ENCODE measurements around the gene ELFN1. TPM values are rescaled to one million over a fixed set of nuclear protein-coding genes. Genes with fewer than 3 reads are reported as not detected.

Gene ELFN1
- total RNA-seq, 1 experiment from 2014 or later: 0.11 TPM

DNA sequence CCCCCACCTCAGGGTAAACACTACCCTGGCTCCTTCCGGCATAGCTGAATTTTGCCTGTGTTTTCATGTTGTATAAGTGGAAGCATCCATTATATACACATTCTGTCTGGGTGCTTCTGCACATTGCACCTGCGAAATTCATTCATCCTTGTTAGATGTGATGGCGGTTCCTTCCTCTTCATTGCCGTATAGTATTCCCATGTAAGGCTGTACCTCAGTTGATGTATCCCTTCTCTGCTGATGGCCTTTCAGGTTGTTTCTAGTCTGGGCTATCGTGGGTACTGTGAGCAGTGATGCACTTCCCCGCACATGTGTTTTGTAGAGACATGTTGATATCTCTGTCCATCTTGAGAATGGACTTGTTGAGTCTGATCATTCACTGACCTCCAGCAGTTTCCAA is 28.9 kb downstream of the ELFN1 start:
- in situ Hi-C loops (cut with HindIII; ENCODE audit: low pct_unique_long_range_greater_than_20kb, low sequenced_read_pairs): no loop called here
- DNase-seq (ENCODE audit: low read depth, low spot score): no peak

GRCh38 chr7:1700086-1700485 is 30.0 kb downstream of the ELFN1 start:
- no peak for DNase-seq (ENCODE audit: low read depth, low spot score)

GRCh38 chr7:1700536-1701333 is 30.7 kb downstream of the ELFN1 start:
- in situ Hi-C loops (cut with HindIII; ENCODE audit: low pct_unique_long_range_greater_than_20kb, low sequenced_read_pairs): no loop called here
- DNase-seq (ENCODE audit: low read depth, low spot score): no peak

More at GRCh38 chr7:1700086-1700485, 30.0 kb downstream of the ELFN1 start:
- in situ Hi-C loops (cut with HindIII; ENCODE audit: low pct_unique_long_range_greater_than_20kb, low sequenced_read_pairs): no loop called here

GRCh38 chr7:1702652-1703051 is 32.6 kb downstream of the ELFN1 start:
- no peak for DNase-seq (ENCODE audit: low read depth, low spot score)
- in situ Hi-C loops (cut with HindIII; ENCODE audit: low pct_unique_long_range_greater_than_20kb, low sequenced_read_pairs): no loop called here

DNA sequence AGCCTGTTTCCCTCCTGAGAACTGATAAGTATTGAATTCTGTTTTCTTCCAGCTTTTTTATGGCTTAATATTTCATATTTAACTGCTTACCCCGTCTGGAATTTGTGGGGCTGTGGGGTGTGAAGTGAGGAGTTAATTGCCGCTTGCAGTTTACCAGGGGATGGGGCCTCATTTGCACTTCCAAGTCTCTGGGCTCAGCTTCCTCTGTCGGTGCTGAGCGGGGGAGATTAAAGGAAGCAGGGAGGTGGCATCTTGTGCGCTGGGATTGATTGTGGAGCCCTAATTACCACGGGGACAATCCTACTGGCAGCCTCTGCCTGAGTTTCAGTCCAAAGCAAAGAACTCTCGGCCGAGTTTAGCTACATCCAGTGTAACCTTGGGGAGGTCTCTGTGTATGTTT is 33.4 kb downstream of the ELFN1 start:
- in situ Hi-C loops (cut with HindIII; ENCODE audit: low pct_unique_long_range_greater_than_20kb, low sequenced_read_pairs): no loop called here
- DNase-seq (ENCODE audit: low read depth, low spot score): no peak

DNA sequence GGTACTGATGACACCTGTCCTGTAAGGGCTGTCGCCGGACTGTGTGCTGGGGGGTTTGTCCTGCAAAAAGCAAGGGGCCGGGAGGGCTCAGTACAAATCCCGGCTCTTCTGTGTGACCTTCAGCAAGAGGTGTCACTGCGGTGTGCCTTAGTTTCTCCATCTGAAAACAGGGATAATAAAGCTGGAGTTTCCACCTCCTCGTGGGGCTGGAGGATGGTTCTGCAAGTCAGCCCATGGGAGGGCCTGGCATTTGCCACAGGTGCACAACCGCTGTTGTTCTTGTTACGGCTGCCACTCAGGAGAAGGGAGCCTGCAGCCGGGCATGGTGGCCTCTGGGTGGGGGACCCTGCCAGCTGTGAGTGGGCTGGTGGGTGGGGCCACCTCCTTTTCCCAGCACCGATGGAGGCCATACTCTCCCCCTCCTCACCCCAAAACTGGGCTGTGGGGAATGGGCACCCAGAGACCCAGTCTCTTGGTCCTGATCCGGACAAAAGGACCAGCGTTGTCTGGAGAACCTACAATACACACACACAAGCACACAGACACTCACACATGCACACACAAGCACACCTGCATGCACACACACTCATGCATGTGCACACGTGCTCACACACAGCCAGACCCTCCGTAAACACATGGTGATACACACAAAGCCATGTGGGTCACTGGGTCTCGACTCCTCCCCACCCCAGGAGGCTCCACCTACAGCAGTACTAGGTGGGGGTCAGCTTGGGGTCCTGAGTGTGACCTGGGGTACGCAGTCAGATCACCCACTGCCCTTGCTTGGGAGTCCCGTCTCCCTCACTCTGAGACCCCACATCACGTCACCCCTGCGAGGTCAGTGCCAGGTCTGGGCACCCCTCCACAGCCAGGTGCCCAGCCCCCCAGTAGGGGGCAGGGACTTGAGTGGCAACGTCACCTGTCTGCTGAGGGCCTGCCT is 34.1 kb downstream of the ELFN1 start:
- in situ Hi-C loops (cut with HindIII; ENCODE audit: low pct_unique_long_range_greater_than_20kb, low sequenced_read_pairs): no loop called here
- DNase-seq (ENCODE audit: low read depth, low spot score): no peak

GRCh38 chr7:1704811-1705738 is 35.0 kb downstream of the ELFN1 start:
- DNase-seq (ENCODE audit: low read depth, low spot score): no peak
- in situ Hi-C loops (cut with HindIII; ENCODE audit: low pct_unique_long_range_greater_than_20kb, low sequenced_read_pairs): no loop called here

DNA sequence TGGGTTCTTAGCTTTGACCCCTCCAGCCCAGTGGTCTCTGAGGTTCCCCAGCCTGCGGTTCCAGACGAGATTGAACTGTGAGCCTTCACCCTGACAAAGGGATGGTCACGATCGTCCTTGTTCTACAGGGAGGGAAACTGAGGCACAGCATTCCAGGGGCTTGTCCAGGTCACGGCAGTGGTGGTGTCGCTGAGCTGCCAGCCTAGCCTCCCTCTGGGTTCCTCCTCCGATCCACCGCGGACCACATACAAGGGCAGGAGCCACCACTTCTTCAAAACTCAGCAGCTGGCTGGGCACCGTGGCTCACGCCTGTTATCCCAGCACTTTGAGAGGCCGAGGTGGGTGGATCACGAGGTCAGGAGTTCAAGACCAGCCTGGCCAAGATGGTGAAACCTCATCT is 35.8 kb downstream of the ELFN1 start:
- in situ Hi-C loops (cut with HindIII; ENCODE audit: low pct_unique_long_range_greater_than_20kb, low sequenced_read_pairs): no loop called here
- no peak for DNase-seq (ENCODE audit: low read depth, low spot score)

DNA sequence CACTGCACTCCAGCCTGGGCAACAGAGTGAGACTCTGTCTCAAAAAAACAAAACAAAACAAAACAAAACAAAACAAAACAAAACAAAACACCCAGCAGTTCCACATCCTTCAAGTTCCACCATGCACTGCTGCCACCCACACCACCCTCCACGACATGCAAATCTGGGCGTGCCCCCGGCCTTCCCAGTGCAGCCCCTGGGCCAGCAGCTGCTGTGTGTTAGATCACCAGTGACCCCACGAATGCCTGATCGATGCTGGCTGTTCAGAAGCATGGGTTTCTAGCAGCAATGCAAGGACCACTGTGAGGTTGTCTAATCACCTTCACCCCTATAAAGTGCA is 36.3 kb downstream of the ELFN1 start:
- no peak for DNase-seq (ENCODE audit: low read depth, low spot score)
- in situ Hi-C loops (cut with HindIII; ENCODE audit: low pct_unique_long_range_greater_than_20kb, low sequenced_read_pairs): no loop called here

- no peak for DNase-seq (ENCODE audit: low read depth, low spot score)
- in situ Hi-C loops (cut with HindIII; ENCODE audit: low pct_unique_long_range_greater_than_20kb, low sequenced_read_pairs): no loop called here
These were observed 36.9 kb downstream of the ELFN1 start for GRCh38 chr7:1706721-1707613.

DNA sequence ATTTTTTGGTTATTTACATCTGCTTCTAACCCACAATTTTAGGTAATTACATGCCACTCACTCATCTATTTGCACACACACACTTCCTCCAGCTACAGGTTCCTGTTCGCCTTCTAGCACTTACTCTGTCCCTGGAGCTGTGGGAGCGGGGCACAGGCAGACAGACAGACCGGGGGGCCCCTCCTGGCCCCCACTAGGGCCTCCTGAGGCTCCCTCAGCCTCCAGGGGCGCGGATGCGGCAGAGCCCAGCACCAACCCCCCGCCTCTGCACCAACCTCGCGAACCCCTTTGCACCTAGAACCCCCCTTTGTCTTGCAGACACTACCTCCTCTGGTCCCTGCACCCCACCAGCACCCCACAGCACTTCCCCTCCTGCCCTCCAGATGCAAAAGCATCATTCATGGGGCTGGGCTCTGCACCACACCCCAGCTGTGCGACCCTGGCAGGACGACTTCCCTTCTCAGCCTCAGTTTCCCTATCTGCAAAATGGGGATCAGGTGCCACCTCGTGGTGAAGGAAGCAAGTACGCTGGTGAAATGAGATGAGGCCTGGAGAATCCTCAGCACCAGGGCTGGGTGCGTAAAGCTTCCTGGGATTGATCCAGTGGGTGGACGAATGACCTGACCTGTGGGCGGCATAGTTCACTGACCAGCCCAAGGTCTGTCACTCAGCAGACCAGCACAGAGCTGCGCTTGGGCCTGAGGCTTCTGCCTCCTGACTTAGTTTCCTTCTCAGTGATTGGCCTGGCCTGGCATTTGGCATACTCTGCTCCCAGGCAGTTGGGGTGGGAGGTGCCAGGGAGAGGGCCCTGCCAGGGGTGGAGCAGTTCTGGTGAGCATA is 37.9 kb downstream of the ELFN1 start:
- DNase-seq (ENCODE audit: low read depth, low spot score): peak; percentile 27
- in situ Hi-C loops (cut with HindIII; ENCODE audit: low pct_unique_long_range_greater_than_20kb, low sequenced_read_pairs): no loop called here

- in situ Hi-C loops (cut with HindIII; ENCODE audit: low pct_unique_long_range_greater_than_20kb, low sequenced_read_pairs): no loop called here
- no peak for DNase-seq (ENCODE audit: low read depth, low spot score)
These were observed 38.6 kb downstream of the ELFN1 start for GRCh38 chr7:1708596-1709251.

- no peak for DNase-seq (ENCODE audit: low read depth, low spot score)
- in situ Hi-C loops (cut with HindIII; ENCODE audit: low pct_unique_long_range_greater_than_20kb, low sequenced_read_pairs): no loop called here
These were observed 39.2 kb downstream of the ELFN1 start for GRCh38 chr7:1709281-1709680.

- peak; percentile 38 for DNase-seq (ENCODE audit: low read depth, low spot score)
These were observed 39.8 kb downstream of the ELFN1 start for GRCh38 chr7:1709900-1710299.

DNA sequence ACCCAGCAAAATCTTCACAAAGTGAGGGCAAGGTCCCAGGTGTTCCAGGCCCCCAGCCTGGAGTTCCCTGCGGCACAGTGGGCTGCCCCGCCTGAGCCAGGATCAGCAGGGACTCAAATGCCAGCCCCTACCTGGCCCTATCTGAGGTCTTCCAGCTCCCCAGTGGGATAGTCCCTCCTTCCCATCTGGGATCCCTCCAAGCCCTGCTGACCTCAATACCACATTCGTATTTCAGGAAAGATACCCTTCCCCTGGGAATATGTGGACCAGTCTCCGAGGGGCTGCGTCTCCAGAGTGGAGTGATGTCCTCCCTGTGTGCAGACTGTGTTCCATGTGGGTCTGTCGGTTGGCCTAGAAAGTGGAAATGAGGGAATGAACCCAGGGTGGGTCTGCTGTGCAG is 40.9 kb downstream of the ELFN1 start:
- no peak for DNase-seq (ENCODE audit: low read depth, low spot score)
- in situ Hi-C loops (cut with HindIII; ENCODE audit: low pct_unique_long_range_greater_than_20kb, low sequenced_read_pairs): no loop called here

More at GRCh38 chr7:1709900-1710299, 39.8 kb downstream of the ELFN1 start:
- in situ Hi-C loops (cut with HindIII; ENCODE audit: low pct_unique_long_range_greater_than_20kb, low sequenced_read_pairs): no loop called here

All from SK-MEL-5 (cell line).